Liver (tissue), 9 donors: ENCODE measurements around the gene SEMA5A. TPM values are rescaled to one million over a fixed set of nuclear protein-coding genes. Genes with fewer than 3 reads are reported as not detected.

Experiments used
- DNase-seq: peaks from one replicate; pipeline ENCODE4 v3.0.0-alpha.2; 2017; ENCODE audit warnings: low spot score
- H3K27ac ChIP-seq, 2 donors: one replicate each; pipeline ENCODE4 v1.7.0; 2013; ENCODE audit warnings: inconsistent platforms in 2 of 2, low read length in 2 of 2, control low read depth in 1 of 2, low read depth in 1 of 2, mild to moderate bottlenecking in 1 of 2
- H3K27me3 ChIP-seq, 4 donors: one replicate each; pipeline versions ENCODE4 v1.6.1 to v1.7.0; 2013; ENCODE audit warnings: low read length in 3 of 4, inconsistent platforms in 1 of 4, mild to moderate bottlenecking in 1 of 4, moderate library complexity in 1 of 4; ENCODE audit not compliant: control insufficient read depth in 4 of 4, insufficient read depth in 4 of 4
- H3K36me3 ChIP-seq, 4 donors: one replicate each; pipeline versions ENCODE4 v1.6.1 to v1.7.0; 2013; ENCODE audit warnings: low read length in 3 of 4, mild to moderate bottlenecking in 3 of 4, low read depth in 1 of 4, moderate library complexity in 1 of 4; ENCODE audit not compliant: control insufficient read depth in 4 of 4, insufficient read depth in 3 of 4
- H3K4me1 ChIP-seq, 4 donors: one replicate each; pipeline versions ENCODE4 v1.6.1 to v1.7.0; 2013; ENCODE audit warnings: low read length in 3 of 4, mild to moderate bottlenecking in 3 of 4, moderate library complexity in 1 of 4; ENCODE audit not compliant: control insufficient read depth in 4 of 4, insufficient read depth in 4 of 4
- H3K4me3 ChIP-seq, 3 donors: one replicate each; pipeline versions ENCODE4 v1.6.1 to v1.7.0; 2013; ENCODE audit warnings: low read length in 3 of 3, control low read depth in 1 of 3, low read depth in 1 of 3, mild to moderate bottlenecking in 1 of 3
- H3K9ac ChIP-seq, 2 donors: one replicate each; pipeline ENCODE4 v1.7.0; 2013; ENCODE audit warnings: low read length in 2 of 2, mild to moderate bottlenecking in 2 of 2, moderate library complexity in 2 of 2, control low read depth in 1 of 2, low read depth in 1 of 2
- H3K9me3 ChIP-seq, 4 donors: one replicate each; pipeline versions ENCODE4 v1.6.1 to v1.7.0; 2013; ENCODE audit warnings: low read length in 3 of 4; ENCODE audit not compliant: control insufficient read depth in 4 of 4
- CTCF ChIP-seq: fragments of 150-350 bp; IDR thresholded peaks from 2 replicates; pipeline ENCODE4 v1.5.1; 2017; ENCODE audit warnings: improper control_type of control experiment, low read depth, low read length; ENCODE audit not compliant: missing input control
- EGR1 ChIP-seq, 2 donors: IDR thresholded peaks; 2 replicates each; pipeline ENCODE4 v1.6.1; 2016 to 2018; ENCODE audit warnings: antibody characterized with exemption in 2 of 2, low read depth in 2 of 2
- FOXA1 ChIP-seq: IDR thresholded peaks from 2 replicates; pipeline ENCODE4 v1.6.1; 2016; ENCODE audit warnings: antibody characterized with exemption
- FOXA2 ChIP-seq: IDR thresholded peaks from 2 replicates; pipeline ENCODE4 v1.6.1; 2016; ENCODE audit warnings: antibody characterized with exemption
- GABPA ChIP-seq, 2 donors: IDR thresholded peaks in 1 of 2; conservative IDR thresholded peaks in 1 of 2; 2 replicates each; pipeline ENCODE4 v1.6.1; 2016; ENCODE audit warnings: antibody characterized with exemption in 2 of 2, mild to moderate bottlenecking in 1 of 2, moderate library complexity in 1 of 2
- HNF4A ChIP-seq, 2 donors: conservative IDR thresholded peaks; 2 replicates each; pipeline ENCODE4 v1.6.1; 2016; ENCODE audit warnings: antibody characterized with exemption in 2 of 2, mild to moderate bottlenecking in 2 of 2
- HNF4G ChIP-seq: IDR thresholded peaks from 2 replicates; pipeline ENCODE4 v1.6.1; 2016; ENCODE audit warnings: antibody characterized with exemption
- JUND ChIP-seq, 2 donors: IDR thresholded peaks; 2 replicates each; pipeline ENCODE4 v1.6.1; 2016; ENCODE audit warnings: antibody characterized with exemption in 2 of 2
- MAX ChIP-seq: IDR thresholded peaks from 2 replicates; pipeline ENCODE4 v1.6.1; 2016; ENCODE audit warnings: antibody characterized with exemption
- NR2F2 ChIP-seq: IDR thresholded peaks from 2 replicates; pipeline ENCODE4 v1.6.1; 2016; ENCODE audit warnings: antibody characterized with exemption
- RAD21 ChIP-seq, 2 donors: IDR thresholded peaks; 2 replicates each; pipeline ENCODE4 v1.6.1; 2016; ENCODE audit warnings: antibody characterized with exemption in 2 of 2, mild to moderate bottlenecking in 2 of 2
- RXRA ChIP-seq, 2 donors: IDR thresholded peaks; 2 replicates each; pipeline ENCODE4 v1.6.1; 2017 to 2018; ENCODE audit warnings: antibody characterized with exemption in 2 of 2, mild to moderate bottlenecking in 1 of 2
- SP1 ChIP-seq: IDR thresholded peaks from 2 replicates; pipeline ENCODE4 v1.6.1; 2018; ENCODE audit warnings: antibody characterized with exemption, mild to moderate bottlenecking
- TAF1 ChIP-seq: conservative IDR thresholded peaks from 2 replicates; pipeline ENCODE4 v1.6.1; 2016; ENCODE audit warnings: antibody characterized with exemption, mild to moderate bottlenecking
- YY1 ChIP-seq: IDR thresholded peaks from 2 replicates; pipeline ENCODE4 v1.6.1; 2016; ENCODE audit warnings: antibody characterized with exemption, mild to moderate bottlenecking
- ZBTB33 ChIP-seq: IDR thresholded peaks from 2 replicates; pipeline ENCODE4 v1.6.1; 2016; ENCODE audit warnings: antibody characterized with exemption
- WGBS: extraction: QIAGEN DNeasy Blood & Tissue Kit; methylation state at CpG from one replicate; pipeline ENCODE4 v1.1.7; 2013; 5-methylcytosine and 5-hydroxymethylcytosine counted together
- polyA plus RNA-seq, 2 donors: library from polyadenylated mRNA; stranded (reverse) in 1 of 2; unstranded in 1 of 2; fragments of 200-250 nt in 1 of 2; fragments of >200 nt in 1 of 2; fragmentation: Nextera tagmentation in 1 of 2; extraction: Ambion mirVana in 1 of 2; gene quantifications; one replicate each; pipeline versions ENCODE4 v1.2.1 to v1.2.3, GENCODE V29; 2013 to 2015
- total RNA-seq, 2 donors: library from RNA; depleted of rRNA; stranded (reverse); fragments of >200 nt; gene quantifications; one replicate each; pipeline ENCODE4 v1.2.3, GENCODE V29; 2014
- TF ChIP-seq, protein P1 (sequence below): IDR thresholded peaks from 2 replicates; pipeline ENCODE4 v1.6.1; 2016; ENCODE audit warnings: antibody characterized with exemption, mild to moderate bottlenecking
- TF ChIP-seq, protein P2 (sequence below): IDR thresholded peaks from 2 replicates; pipeline ENCODE4 v1.6.1; 2016; ENCODE audit warnings: antibody characterized with exemption
- donor health status: healthy.
- donor health status: healthy.
- donor health status: healthy.
- donor health status: healthy.
- donor health status: healthy.

Gene SEMA5A
- total and polyA plus RNA-seq, 4 donors = 1.1 to 5.8 (median 3.2) TPM

GRCh38 chr5:9187614-9188013 lies 358.3 kb downstream of the SEMA5A start:
- Histone ChIP-seq H3K27ac (no peak overlapping the region), H3K36me3 (peaks cover 0 to 3% (median under 1%) of the 10 kb centered on the region in 4 donors), H3K4me1 (no peaks in the 10 kb centered on the region), H3K4me3 (no peak overlapping the region), H3K9me3 (no peaks in the 10 kb centered on the region), H3K27me3 (no peaks in the 10 kb centered on the region), H3K9ac (no peak overlapping the region)
- 88% methylated on average over 5 of the region's 5 CpGs for WGBS
- no peak for DNase-seq
- no peak for TF ChIP-seq HNF4G
- no peak for TF ChIP-seq ZBTB33
- no peak for TF ChIP-seq NR2F2
- no peak for TF ChIP-seq EGR1 (IDR thresholded peaks at IDR 0.05; ENCODE audit: low read depth in 2 of 2)
- no peak for TF ChIP-seq FOXA2
- TF ChIP-seq MAX = no peak
- no peak for TF ChIP-seq FOXA1
- TF ChIP-seq, protein P1, sequence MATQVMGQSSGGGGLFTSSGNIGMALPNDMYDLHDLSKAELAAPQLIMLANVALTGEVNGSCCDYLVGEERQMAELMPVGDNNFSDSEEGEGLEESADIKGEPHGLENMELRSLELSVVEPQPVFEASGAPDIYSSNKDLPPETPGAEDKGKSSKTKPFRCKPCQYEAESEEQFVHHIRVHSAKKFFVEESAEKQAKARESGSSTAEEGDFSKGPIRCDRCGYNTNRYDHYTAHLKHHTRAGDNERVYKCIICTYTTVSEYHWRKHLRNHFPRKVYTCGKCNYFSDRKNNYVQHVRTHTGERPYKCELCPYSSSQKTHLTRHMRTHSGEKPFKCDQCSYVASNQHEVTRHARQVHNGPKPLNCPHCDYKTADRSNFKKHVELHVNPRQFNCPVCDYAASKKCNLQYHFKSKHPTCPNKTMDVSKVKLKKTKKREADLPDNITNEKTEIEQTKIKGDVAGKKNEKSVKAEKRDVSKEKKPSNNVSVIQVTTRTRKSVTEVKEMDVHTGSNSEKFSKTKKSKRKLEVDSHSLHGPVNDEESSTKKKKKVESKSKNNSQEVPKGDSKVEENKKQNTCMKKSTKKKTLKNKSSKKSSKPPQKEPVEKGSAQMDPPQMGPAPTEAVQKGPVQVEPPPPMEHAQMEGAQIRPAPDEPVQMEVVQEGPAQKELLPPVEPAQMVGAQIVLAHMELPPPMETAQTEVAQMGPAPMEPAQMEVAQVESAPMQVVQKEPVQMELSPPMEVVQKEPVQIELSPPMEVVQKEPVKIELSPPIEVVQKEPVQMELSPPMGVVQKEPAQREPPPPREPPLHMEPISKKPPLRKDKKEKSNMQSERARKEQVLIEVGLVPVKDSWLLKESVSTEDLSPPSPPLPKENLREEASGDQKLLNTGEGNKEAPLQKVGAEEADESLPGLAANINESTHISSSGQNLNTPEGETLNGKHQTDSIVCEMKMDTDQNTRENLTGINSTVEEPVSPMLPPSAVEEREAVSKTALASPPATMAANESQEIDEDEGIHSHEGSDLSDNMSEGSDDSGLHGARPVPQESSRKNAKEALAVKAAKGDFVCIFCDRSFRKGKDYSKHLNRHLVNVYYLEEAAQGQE = no peak
- TF ChIP-seq GABPA (IDR thresholded peaks at IDR 0.05 in 1 of 2, conservative IDR thresholded peaks at IDR 0.05 in 1 of 2) = no peak
- no peak for TF ChIP-seq CTCF
- TF ChIP-seq JUND (IDR thresholded peaks at IDR 0.05) = no peak
- TF ChIP-seq TAF1 = no peak
- TF ChIP-seq RAD21 (IDR thresholded peaks at IDR 0.05) = no peak
- TF ChIP-seq HNF4A (conservative IDR thresholded peaks at IDR 0.05) = no peak
- no peak for TF ChIP-seq YY1
- no peak for TF ChIP-seq SP1
- TF ChIP-seq, protein P2, sequence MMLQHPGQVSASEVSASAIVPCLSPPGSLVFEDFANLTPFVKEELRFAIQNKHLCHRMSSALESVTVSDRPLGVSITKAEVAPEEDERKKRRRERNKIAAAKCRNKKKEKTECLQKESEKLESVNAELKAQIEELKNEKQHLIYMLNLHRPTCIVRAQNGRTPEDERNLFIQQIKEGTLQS = no peak
- no peak for TF ChIP-seq RXRA (IDR thresholded peaks at IDR 0.05)
